A673 (cell line): Measurements from ENCODE around the gene OTOG.

Experiments
- CTCF ChIP-seq: fragments of 300-800, 200-600 bp; sonication (generic); conservative IDR thresholded peaks from 2 replicates; pipeline ENCODE4 v1.5.1; 2017; ENCODE audit warnings: low read depth, mild to moderate bottlenecking, antibody characterized with exemption, low read length, moderate library complexity, mixed read lengths
- EZH2 ChIP-seq: fragments of 200-600 bp; sonication (generic); IDR thresholded peaks from 2 replicates; pipeline ENCODE4 v1.6.1; 2017; ENCODE audit warnings: borderline replicate concordance, low read depth, mild to moderate bottlenecking, mixed read lengths, antibody characterized with exemption, low read length; ENCODE audit not compliant: poor library complexity, severe bottlenecking

- TF ChIP-seq CTCF = no peak
- TF ChIP-seq EZH2 = no peak
Observed at GRCh38 chr11:17684550-17684949, 137.5 kb downstream of the OTOG start.
